Stimulated activated CD4-positive, alpha-beta T cell treated with anti-CD3 and anti-CD28 coated beads, TNF-alpha, amount 100 ng/mL, for 48 hours (primary cell): Measurements from ENCODE around the gene METAP1.
"Not testable (repeated sequence)": the region's sequence is repeated elsewhere in the genome, so short reads cannot be mapped to it uniquely, and the experiment has no call there.

ENCODE experiments used
- DNase-seq, 3 donors: peaks; one replicate each; pipeline ENCODE4 v3.0.0-alpha.2; 2020; ENCODE audit warnings: low read depth in 3 of 3

METAP1 gene

GRCh38 chr4:99099311-99099710 is 103.8 kb downstream of the METAP1 start:
- DNase-seq, result no peak

DNA sequence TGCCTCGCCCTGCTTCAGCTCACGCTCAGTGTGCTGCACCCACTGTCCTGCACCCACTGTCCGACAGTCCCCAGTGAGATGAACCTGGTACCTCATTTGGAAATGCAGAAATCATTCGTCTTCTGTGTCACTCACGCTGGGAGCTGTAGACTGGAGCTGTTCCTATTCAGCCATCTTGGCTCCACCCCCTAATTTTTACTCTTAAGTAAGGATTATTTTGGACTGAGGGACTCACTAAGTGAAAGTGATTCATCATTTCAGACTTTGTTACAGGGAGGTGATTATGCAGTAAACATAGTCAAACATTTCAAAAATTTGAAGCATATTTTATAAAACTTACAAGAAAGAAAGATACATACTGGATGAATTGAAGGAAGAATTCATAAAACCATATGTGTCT is 104.3 kb downstream of the METAP1 start:
- not testable (repeated sequence) for DNase-seq

- no peak for DNase-seq
Observed at GRCh38 chr4:99100876-99101275, 105.4 kb downstream of the METAP1 start.

DNA sequence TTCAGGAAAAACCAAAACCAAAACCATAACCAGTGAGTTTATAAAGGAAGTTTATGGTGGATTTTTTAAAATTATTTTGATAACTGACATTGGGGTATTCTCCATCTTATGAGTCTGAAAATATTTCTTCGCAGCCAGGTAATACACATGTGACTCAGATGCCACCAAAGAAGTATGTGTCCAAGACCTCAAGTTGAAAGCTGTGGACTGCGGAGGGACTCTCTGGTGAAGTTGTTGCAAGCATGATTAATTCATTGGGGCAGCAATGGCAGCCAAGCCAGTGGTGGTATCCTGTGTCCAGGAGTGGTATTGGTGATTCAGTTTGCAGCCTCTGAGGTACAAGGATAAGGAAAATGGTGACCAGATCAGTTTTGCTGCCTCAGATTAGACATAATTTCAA is 107.1 kb downstream of the METAP1 start:
- DNase-seq, result no peak

DNA sequence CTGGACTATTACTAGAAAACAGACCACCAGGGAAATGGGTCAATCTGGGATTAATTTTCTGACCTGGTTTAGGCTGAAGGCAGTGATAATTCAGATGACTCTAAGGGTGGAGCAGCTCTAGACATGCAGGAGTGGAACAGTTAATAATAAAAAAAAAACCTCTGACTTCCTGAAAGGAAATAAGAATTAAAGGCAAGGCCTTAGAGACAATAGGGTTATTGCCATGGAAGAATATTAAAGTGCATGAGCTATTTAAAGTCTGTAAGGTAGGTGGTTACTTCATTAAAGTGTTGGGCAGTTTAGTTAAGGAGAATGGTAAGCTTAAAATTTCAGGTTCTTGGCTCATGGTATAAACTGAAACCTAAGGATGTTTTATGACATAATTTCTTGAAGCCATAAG is 107.6 kb downstream of the METAP1 start:
- no peak for DNase-seq

- DNase-seq, result no peak
Observed at GRCh38 chr4:99104153-99104552, 108.6 kb downstream of the METAP1 start.

DNA sequence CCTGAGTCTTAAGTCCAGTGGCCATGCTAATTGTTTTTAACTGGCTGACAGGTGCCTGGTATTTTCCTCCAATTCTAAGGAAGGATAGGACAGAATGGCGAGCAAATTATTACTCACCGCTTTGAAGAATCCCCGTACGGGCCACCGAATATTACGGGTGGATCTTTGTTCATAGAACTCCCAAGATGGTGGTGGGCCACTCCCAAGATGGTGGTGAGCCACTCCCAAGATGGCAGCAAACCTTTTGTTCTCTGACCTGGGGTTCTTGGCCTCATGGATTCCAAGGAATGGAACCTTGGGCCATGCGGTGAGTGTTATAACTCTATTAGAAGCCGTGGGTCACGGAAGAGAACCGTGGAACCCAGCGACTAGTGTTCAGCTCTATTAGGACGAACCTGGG is 113.8 kb downstream of the METAP1 start:
- DNase-seq, result not testable (repeated sequence)
